CD4-positive, alpha-beta T cell (primary cell): Measurements from ENCODE around the gene CD300LB. TPM values are rescaled to one million over a fixed set of nuclear protein-coding genes. Genes with fewer than 3 reads are reported as not detected.

ENCODE experiments used
- ATAC-seq: fragments of 200-7000 bp; cut with Tn5 transposase; one replicate; pipeline ENCODE4 v1.10.0; 2022; ENCODE audit warnings: mild to moderate bottlenecking; ENCODE audit not compliant: poor library complexity
- CTCF ChIA-PET: fragments of 350-600 bp; sonication (Branson Sonifier 250); formaldehyde crosslinking; loops from one replicate; lab custom pipeline; 2021; ENCODE audit warnings: antibody characterized with exemption, inconsistent platforms; lab: Charles Lee
- POLR2A ChIA-PET: fragments of 350-600 bp; sonication (Branson Sonifier 250); formaldehyde crosslinking; loops from one replicate; lab custom pipeline; 2021; ENCODE audit warnings: antibody characterized with exemption, inconsistent platforms; lab: Charles Lee
- DNase-seq, 14 experiments: peaks; one replicate each; pipeline ENCODE4 v3.0.0-alpha.2; 2013 to 2020; ENCODE audit warnings: mixed read lengths in 2 of 14
- H3K27ac ChIP-seq, 2 donors: one replicate each; pipeline versions ENCODE4 v1.5.1 to v1.7.0; 2013; ENCODE audit warnings: low read length in 2 of 2, low read depth in 1 of 2, mild to moderate bottlenecking in 1 of 2
- H3K27me3 ChIP-seq, 2 experiments: 1 replicate in 1 of 2; 2 replicates in 1 of 2; pipeline versions ENCODE4 v1.6.1 to v1.7.0; 2013; ENCODE audit warnings: low read length in 2 of 2, control low read depth in 1 of 2, mild to moderate bottlenecking in 1 of 2, moderate library complexity in 1 of 2; ENCODE audit not compliant: insufficient read depth in 2 of 2, control insufficient read depth in 1 of 2
- H3K36me3 ChIP-seq: one replicate; pipeline ENCODE4 v1.6.1; 2013; ENCODE audit warnings: low read length, control low read depth; ENCODE audit not compliant: insufficient read depth
- H3K4me1 ChIP-seq: one replicate; pipeline ENCODE4 v1.6.1; 2013; ENCODE audit warnings: low read length, control low read depth; ENCODE audit not compliant: insufficient read depth
- H3K4me3 ChIP-seq: one replicate; pipeline ENCODE4 v1.5.1; 2013; ENCODE audit warnings: mild to moderate bottlenecking, low read length, moderate library complexity
- H3K9me3 ChIP-seq, 2 experiments: 1 replicate in 1 of 2; 2 replicates in 1 of 2; pipeline versions ENCODE4 v1.6.1 to v1.7.0; 2013; ENCODE audit warnings: low read length in 2 of 2, mild to moderate bottlenecking in 2 of 2, control low read depth in 1 of 2, moderate library complexity in 1 of 2; ENCODE audit not compliant: control insufficient read depth in 1 of 2, insufficient read depth in 1 of 2
- H3K27ac Mint-ChIP-seq: one replicate; pipeline ENCODE4 v1.8.0; 2020; ENCODE audit warnings: mixed read lengths
- H3K27me3 Mint-ChIP-seq: one replicate; pipeline ENCODE4 v1.8.0; 2021; ENCODE audit warnings: mixed read lengths
- H3K36me3 Mint-ChIP-seq: one replicate; pipeline ENCODE4 v1.8.0; 2021; ENCODE audit warnings: low read depth, mixed read lengths
- H3K4me1 Mint-ChIP-seq: one replicate; pipeline ENCODE4 v1.8.0; 2021; ENCODE audit warnings: low read depth, mixed read lengths
- H3K4me3 Mint-ChIP-seq: one replicate; pipeline ENCODE4 v1.8.0; 2020; ENCODE audit warnings: mild to moderate bottlenecking, mixed read lengths
- H3K9me3 Mint-ChIP-seq: one replicate; pipeline ENCODE4 v1.8.0; 2020; ENCODE audit warnings: mixed read lengths
- intact Hi-C, 2 experiments: fragments of 100-400 bp; cut with DNase I in 1 of 2; cut with micrococcal nuclease in 1 of 2; formaldehyde crosslinking; loops; one replicate each; pipeline versions ENCODE4 v1.15.1 to v1.9.0; 2023 to 2025; cut with DNase I, micrococcal nuclease
- total RNA-seq, 174 experiments: library from RNA in 2 of 174; stranded (reverse) in 2 of 174; gene quantifications; one replicate each; pipeline ENCODE4 v1.2.3 and lab custom pipeline; 2021 to 2026
- TF ChIP-seq, protein P1 (sequence below): fragments of 200-600 bp; IDR thresholded peaks from one replicate; pipeline ENCODE4 v1.8.0; 2022; ENCODE audit warnings: antibody characterized with exemption, mild to moderate bottlenecking

Gene CD300LB
- total RNA-seq, 2 experiments from 2014 or later: 0.36 to 0.56 TPM

DNA sequence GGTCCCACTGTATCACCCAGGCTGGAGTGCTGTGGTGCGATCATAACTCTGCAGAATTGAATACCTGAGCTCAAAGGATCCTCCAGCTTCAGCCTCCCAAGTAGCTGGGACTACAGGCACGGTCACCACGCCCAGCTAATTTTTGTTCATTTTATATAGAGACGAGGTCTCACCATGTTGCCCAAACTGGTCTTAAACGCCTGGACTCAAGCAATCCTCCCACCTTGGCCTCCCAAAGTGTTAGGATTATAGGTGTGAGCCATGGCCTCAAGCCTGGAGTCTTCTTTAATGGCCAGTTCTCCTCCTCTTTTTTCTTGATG lies 484 bp downstream of the CD300LB start:
- POLR2A ChIA-PET: no interaction called here
- H3K4me3 Mint-ChIP-seq: no peak overlapping the region
- intact Hi-C loops: no loop called here

DNA sequence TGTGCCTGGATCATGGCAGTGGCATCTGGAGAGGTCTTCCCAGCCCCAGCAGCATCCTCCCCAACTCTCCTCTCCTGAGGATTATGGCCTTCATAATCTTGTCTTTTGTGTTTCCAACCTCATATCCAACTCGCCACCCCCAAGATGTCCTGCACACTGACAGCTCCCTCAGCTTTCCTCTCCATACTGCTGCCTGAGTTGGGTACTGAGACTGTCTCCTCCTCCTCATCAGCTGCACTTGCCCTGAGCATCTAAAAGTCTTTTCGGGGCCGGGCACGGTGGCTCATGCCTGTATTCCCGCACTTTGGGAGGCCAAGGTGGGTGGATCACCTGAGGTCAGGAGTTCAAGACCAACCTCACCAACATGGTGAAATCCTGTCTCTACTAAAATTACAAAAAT lies 2.0 kb downstream of the CD300LB start:
- intact Hi-C loops: no loop called here
- no peak overlapping the region for H3K27ac ChIP-seq
- CTCF ChIA-PET: no interaction called here
- H3K27me3 ChIP-seq: peaks cover 17% of the 10 kb centered on the region in 2 experiments
- DNase-seq (peak in 2 of 14 experiments; percentile 6 to 8), ATAC-seq (no peak)
- no peak overlapping the region for H3K4me3 ChIP-seq
- peaks cover 5% of the 10 kb centered on the region for H3K4me1 Mint-ChIP-seq
- H3K9me3 Mint-ChIP-seq: no peaks in the 10 kb centered on the region
- H3K27ac Mint-ChIP-seq: no peak overlapping the region
- TF ChIP-seq, protein P1, sequence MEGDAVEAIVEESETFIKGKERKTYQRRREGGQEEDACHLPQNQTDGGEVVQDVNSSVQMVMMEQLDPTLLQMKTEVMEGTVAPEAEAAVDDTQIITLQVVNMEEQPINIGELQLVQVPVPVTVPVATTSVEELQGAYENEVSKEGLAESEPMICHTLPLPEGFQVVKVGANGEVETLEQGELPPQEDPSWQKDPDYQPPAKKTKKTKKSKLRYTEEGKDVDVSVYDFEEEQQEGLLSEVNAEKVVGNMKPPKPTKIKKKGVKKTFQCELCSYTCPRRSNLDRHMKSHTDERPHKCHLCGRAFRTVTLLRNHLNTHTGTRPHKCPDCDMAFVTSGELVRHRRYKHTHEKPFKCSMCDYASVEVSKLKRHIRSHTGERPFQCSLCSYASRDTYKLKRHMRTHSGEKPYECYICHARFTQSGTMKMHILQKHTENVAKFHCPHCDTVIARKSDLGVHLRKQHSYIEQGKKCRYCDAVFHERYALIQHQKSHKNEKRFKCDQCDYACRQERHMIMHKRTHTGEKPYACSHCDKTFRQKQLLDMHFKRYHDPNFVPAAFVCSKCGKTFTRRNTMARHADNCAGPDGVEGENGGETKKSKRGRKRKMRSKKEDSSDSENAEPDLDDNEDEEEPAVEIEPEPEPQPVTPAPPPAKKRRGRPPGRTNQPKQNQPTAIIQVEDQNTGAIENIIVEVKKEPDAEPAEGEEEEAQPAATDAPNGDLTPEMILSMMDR: no peak
- no peaks in the 10 kb centered on the region for H3K4me1 ChIP-seq
- H3K36me3 Mint-ChIP-seq: no peaks in the 10 kb centered on the region
- POLR2A ChIA-PET: no interaction called here
- H3K27me3 Mint-ChIP-seq: peaks cover 43% of the 10 kb centered on the region
- H3K4me3 Mint-ChIP-seq: no peak overlapping the region
- H3K36me3 ChIP-seq: no peaks in the 10 kb centered on the region
- no peaks in the 10 kb centered on the region for H3K9me3 ChIP-seq

More for the DNA sequence above, 484 bp downstream of the CD300LB start:
- Histone ChIP-seq H3K4me3 (peak overlapping the region; percentile 12), H3K27ac (no peak overlapping the region), H3K27me3 (peaks cover 21 to 22% of the 10 kb centered on the region in 2 experiments), H3K36me3 (no peaks in the 10 kb centered on the region), H3K9me3 (no peaks in the 10 kb centered on the region), H3K4me1 (no peaks in the 10 kb centered on the region)
- ATAC-seq (no peak), DNase-seq (peak in 1 of 14 experiments; percentile 1)
- H3K27ac Mint-ChIP-seq: no peak overlapping the region
- H3K9me3 Mint-ChIP-seq: no peaks in the 10 kb centered on the region
- H3K4me1 Mint-ChIP-seq: peaks cover 5% of the 10 kb centered on the region
- TF ChIP-seq, protein P1: no peak
- peaks cover 34% of the 10 kb centered on the region for H3K27me3 Mint-ChIP-seq
- CTCF ChIA-PET: no interaction called here
- H3K36me3 Mint-ChIP-seq: no peaks in the 10 kb centered on the region

DNA sequence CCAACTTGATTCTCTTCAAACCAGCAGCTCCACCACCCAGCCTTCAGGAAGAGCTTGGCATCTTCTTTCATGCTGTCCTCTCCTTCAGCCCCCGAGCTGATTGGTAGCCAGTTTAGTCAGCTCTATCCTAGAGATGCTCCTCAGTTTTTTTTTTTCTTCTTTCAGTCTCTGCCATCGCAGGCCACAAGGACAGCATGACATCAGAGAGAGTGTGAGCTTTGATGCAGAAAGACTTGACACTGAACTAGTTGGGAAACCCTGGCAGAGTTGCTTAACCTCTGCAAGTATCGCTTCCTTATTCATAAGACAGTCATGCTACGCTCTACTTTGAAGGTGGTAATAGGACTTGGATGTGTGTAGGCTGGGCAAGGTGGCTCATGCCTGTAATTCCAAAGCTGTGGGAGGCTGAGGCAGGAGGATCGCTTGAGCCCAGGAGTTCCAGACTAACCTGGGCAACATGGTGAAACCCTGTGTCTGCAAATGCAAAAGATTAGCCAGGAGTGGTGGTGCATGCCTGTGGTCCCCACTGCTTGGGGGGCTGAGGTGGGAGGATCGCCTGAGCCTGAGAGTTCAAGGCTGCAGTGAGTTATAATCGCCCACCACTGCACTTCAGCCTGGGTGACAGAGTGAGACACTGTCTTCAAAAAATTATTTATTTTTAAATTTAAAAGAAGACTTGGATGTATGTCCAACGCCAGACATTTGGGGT lies 2.6 kb downstream of the CD300LB start:
- ChIA-PET CTCF (no interaction called here), POLR2A (no interaction called here)
- no peaks in the 10 kb centered on the region for H3K36me3 ChIP-seq
- peaks cover 46% of the 10 kb centered on the region for H3K27me3 Mint-ChIP-seq
- no peak overlapping the region for H3K27ac Mint-ChIP-seq
- TF ChIP-seq, protein P1: no peak
- intact Hi-C loops: no loop called here
- peaks cover 5% of the 10 kb centered on the region for H3K4me1 Mint-ChIP-seq
- no peaks in the 10 kb centered on the region for H3K36me3 Mint-ChIP-seq
- H3K27me3 ChIP-seq: peaks cover 11 to 15% of the 10 kb centered on the region in 2 experiments
- no peak overlapping the region for H3K4me3 Mint-ChIP-seq
- peak in 3 of 14 experiments; percentile 32 to 76 (median 67) for DNase-seq
- H3K9me3 Mint-ChIP-seq: no peaks in the 10 kb centered on the region
- H3K9me3 ChIP-seq: peaks cover 0 to under 1% of the 10 kb centered on the region in 2 experiments
- ATAC-seq: no peak
- no peaks in the 10 kb centered on the region for H3K4me1 ChIP-seq
- H3K27ac ChIP-seq: no peak overlapping the region
- H3K4me3 ChIP-seq: no peak overlapping the region
